ENCODE data around the gene ARAP2.

ARAP2 gene

DNA sequence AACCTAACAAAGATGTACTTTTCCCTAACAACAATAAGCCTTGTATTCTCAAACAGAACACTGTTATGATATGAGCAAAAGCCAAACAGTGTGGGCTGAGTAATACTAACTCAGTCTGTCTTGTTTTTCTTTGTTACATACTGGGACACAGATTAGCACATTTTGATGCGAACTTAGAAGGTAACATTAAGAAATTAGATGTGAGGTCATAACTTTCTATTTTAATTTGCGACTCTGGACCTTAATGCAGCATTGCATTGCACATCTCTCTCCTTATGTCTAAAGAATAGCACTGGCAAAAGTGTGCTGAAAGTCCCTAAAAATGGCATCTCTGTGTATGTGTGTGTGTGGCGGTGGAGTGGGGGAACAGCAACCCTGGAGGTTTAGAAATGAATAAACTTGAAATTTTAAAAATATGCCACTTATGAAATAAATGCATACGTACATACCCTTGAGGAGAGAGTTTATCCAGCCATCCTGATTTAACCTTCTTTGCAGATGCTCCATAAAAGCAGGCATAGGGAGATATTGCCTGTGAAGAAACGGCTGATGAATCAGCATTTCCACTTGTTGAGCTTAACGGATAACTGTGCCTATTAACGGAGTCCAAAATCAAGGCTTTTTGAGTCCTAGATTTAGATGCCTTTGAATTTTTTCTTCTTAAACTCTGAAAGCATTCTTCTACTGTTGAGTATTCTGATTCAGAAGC, 34.2 kb downstream of the ARAP2 start:
- no peak overlapping the region for H3K9ac ChIP-seq
- no peaks in the 10 kb centered on the region; the same call in 1 of the 2 replicates for H4K20me1 ChIP-seq
- no peaks in the 10 kb centered on the region for H3K9me3 ChIP-seq
- no peak overlapping the region for H3K4me3 ChIP-seq
- peaks cover 63% of the 10 kb centered on the region for H3K36me3 ChIP-seq
- H3K27me3 ChIP-seq, result no peaks in the 10 kb centered on the region
- H3K4me2 ChIP-seq, result no peak overlapping the region
- TF ChIP-seq Cebpa-rat (IDR thresholded peaks at IDR 0.05), result no peak
- H3K27ac ChIP-seq, result no peak overlapping the region
- peaks cover 13% of the 10 kb centered on the region for H3K4me1 ChIP-seq

DNA sequence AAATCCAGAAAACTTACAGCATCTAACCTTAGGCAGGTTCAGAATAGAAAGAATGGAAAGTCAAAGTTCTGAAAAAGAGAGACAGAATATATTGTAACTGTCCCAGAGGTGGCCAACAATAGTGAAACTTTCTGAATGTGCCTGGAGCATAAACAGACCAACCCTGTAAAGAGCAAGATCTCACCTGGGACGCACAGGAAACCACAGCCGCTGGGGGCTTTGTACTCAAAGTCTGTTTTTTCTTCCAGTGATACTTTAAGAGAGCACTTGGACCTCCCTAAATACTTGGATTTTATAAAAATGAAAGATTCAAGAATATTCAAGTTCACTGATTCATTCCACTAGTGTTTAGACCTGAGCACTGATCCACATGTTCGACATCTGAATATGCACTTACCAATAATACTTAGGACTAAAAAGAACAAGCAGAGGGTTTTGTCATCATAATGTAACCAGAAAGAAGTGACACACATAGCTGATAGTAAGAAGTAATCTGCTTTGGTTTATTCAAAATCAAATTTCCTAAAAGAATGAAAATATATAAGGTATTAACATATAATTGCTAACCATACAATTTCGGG, 35.3 kb downstream of the ARAP2 start:
- Histone ChIP-seq H3K4me1 (peaks cover 13% of the 10 kb centered on the region), H3K4me2 (peak overlapping the region; percentile 52), H3K9ac (no peak overlapping the region), H3K27me3 (no peaks in the 10 kb centered on the region), H3K4me3 (no peak overlapping the region), H4K20me1 (no peaks in the 10 kb centered on the region; the same call in 1 of the 2 replicates), H3K9me3 (no peaks in the 10 kb centered on the region), H3K36me3 (peaks cover 66% of the 10 kb centered on the region), H3K27ac (no peak overlapping the region)
- no peak for TF ChIP-seq Cebpa-rat (IDR thresholded peaks at IDR 0.05)

DNA sequence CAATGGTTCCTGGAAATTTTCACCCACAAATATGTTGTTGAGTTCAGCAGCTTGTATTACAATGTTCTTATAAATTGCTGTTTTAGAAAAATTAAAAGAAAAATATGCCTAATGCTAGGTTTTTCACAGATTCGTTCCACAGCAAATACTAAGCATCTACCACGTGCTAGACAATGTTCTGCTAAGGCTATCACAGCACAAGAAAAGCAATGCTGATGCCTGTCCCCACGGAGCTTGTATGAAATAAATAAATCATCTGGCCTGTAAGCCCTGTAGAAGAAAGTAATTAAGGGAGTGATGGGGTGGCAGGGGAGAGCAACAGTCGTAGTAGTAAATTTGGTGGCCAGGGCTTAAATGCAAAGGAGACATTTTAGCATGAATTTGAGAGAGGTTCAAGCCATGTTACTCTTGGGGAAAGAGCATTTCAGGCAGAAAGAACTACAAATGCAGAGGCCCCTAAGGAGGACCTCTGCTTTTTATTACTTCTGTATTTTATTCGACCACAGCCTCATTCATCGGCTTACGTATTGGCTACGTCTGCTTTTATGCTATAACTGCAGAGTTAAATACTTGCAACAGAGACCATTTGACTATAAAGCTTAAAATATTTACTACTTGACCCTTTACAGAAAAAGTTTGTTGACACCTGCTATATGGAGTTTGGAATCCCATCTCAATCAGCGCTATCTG, 36.3 kb downstream of the ARAP2 start:
- H3K27ac ChIP-seq, result no peak overlapping the region
- TF ChIP-seq Cebpa-rat (IDR thresholded peaks at IDR 0.05), result no peak
- no peak overlapping the region for H3K9ac ChIP-seq
- H3K4me2 ChIP-seq, result no peak overlapping the region
- no peaks in the 10 kb centered on the region for H3K9me3 ChIP-seq
- peaks cover 67% of the 10 kb centered on the region for H3K36me3 ChIP-seq
- H3K27me3 ChIP-seq, result no peaks in the 10 kb centered on the region
- no peaks in the 10 kb centered on the region; the same call in 1 of the 2 replicates for H4K20me1 ChIP-seq
- H3K4me3 ChIP-seq, result no peak overlapping the region
- H3K4me1 ChIP-seq, result peaks cover 13% of the 10 kb centered on the region

DNA sequence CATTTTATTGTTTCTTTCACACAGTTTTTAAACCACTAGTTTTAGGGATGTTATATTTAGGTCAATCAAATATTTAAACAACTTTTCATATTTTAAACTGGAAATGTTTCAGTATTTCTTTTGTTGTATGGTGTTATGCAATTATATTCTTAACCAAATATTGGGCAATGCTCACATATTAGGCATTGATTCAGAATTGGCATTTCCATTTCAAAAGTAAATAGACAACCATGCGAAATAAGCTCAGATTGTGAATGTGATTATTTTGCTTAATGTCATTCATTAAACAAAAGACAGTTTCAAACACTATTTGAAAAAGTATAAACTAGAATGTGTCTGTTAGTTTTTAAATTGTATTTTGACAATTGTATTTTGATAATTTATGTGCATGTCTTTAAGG, 36.9 kb downstream of the ARAP2 start:
- no peak overlapping the region for H3K4me3 ChIP-seq
- peaks cover 13% of the 10 kb centered on the region for H3K4me1 ChIP-seq

DNA sequence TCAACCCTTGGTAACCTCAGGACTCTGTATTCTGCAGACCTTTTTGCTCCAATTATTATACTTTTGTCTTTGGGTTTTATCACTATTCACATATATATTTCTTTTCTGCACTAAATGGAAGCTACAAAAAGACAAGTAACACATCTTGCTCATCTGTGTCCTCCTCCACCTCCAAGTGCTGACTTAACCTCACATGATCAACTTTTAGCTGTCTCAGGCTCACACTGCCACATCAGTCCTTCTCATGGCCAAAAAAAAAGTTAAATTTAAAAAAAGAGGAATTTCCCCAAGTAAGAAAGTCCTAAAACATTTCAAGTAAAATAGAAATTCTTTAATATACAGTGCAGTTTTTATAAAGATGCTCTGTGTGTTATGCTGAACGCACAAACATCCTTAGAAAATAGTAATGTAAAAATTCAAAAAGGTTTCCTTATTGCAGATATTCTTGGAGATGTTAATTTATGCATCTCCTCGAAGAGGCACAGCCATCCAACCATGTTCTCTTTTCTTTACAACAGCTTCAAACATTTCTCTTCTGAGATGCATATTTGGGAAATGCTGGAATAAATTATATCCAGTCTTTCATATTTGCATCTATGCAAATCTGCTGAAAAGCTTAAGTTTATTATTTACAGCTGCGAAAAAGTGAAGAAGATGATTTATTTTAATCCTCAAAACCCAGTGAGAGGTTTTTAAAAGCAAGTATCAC, 37.6 kb downstream of the ARAP2 start:
- no peaks in the 10 kb centered on the region for H3K27me3 ChIP-seq
- H3K4me1 ChIP-seq, result peaks cover 13% of the 10 kb centered on the region

More for the DNA sequence above, 36.9 kb downstream of the ARAP2 start:
- no peaks in the 10 kb centered on the region for H3K27me3 ChIP-seq
- H3K9ac ChIP-seq, result no peak overlapping the region
- H3K4me2 ChIP-seq, result no peak overlapping the region
- H3K9me3 ChIP-seq, result no peaks in the 10 kb centered on the region
- no peak for TF ChIP-seq Cebpa-rat (IDR thresholded peaks at IDR 0.05)
- H3K27ac ChIP-seq, result no peak overlapping the region
- no peaks in the 10 kb centered on the region; the same call in 1 of the 2 replicates for H4K20me1 ChIP-seq
- H3K36me3 ChIP-seq, result peaks cover 71% of the 10 kb centered on the region

DNA sequence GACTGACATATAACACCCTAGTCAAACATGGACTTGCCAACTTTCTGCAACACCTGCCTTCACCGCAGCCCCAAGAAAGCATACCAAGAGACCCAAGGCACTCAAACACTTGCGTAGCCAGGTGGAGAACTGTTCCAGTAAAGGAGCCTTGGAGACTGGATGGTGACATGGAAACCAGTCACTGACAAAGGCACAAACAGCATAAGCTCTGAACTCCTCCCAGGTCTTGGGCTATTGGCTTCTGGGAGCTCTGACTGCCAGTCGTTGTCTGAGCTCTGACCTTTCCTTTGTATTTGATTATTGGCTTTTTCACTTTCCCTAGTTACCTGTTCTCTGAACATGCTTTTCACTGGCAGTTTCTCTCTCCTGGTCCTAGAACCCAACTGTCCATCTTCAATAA, 38.3 kb downstream of the ARAP2 start:
- Histone ChIP-seq H3K4me1 (peaks cover 13% of the 10 kb centered on the region), H4K20me1 (no peaks in the 10 kb centered on the region; the same call in 1 of the 2 replicates), H3K27me3 (no peaks in the 10 kb centered on the region), H3K27ac (no peak overlapping the region), H3K4me3 (no peak overlapping the region), H3K9ac (no peak overlapping the region), H3K36me3 (peaks cover 60% of the 10 kb centered on the region), H3K4me2 (no peak overlapping the region), H3K9me3 (no peaks in the 10 kb centered on the region)
- no peak for TF ChIP-seq Cebpa-rat (IDR thresholded peaks at IDR 0.05)

More for the DNA sequence above, 37.6 kb downstream of the ARAP2 start:
- no peaks in the 10 kb centered on the region for H3K9me3 ChIP-seq
- peaks cover 65% of the 10 kb centered on the region for H3K36me3 ChIP-seq
- H3K4me3 ChIP-seq, result no peak overlapping the region
- H3K9ac ChIP-seq, result no peak overlapping the region
- H3K4me2 ChIP-seq, result no peak overlapping the region
- TF ChIP-seq Cebpa-rat (IDR thresholded peaks at IDR 0.05), result no peak
- H4K20me1 ChIP-seq, result no peaks in the 10 kb centered on the region; the same call in 1 of the 2 replicates
- no peak overlapping the region for H3K27ac ChIP-seq

DNA sequence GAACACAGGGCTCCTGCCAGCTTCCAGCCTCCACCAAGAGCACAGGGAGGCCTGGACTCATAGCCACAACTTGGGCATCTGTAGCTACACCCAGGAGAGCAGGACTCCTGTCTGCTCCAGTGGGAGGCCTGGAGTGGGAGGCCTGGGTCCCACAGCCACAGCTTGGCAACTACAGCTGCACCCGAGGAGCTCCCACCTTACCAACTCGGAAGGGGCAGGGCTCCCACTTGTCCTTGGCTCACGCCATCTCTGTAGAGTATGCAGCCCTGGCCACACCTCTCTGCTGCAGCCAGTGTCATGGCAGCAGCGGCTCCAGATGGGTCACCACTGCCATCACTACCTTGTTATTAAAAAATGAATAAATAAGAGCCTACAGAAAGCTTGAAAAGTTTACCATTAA, 45.5 kb downstream of the ARAP2 start:
- H3K9ac ChIP-seq, result no peak overlapping the region
- H3K27ac ChIP-seq, result no peak overlapping the region
- H4K20me1 ChIP-seq, result no peaks in the 10 kb centered on the region
- no peaks in the 10 kb centered on the region for H3K27me3 ChIP-seq
- peaks cover 44% of the 10 kb centered on the region for H3K36me3 ChIP-seq
- 0 out of 2 replicates have a peak, but pooled peaks cover 4% of the 10 kb centered on the region for H3K9me3 ChIP-seq
- TF ChIP-seq Cebpa-rat (IDR thresholded peaks at IDR 0.05), result no peak
- H3K4me2 ChIP-seq, result no peak overlapping the region
- peaks cover 21% of the 10 kb centered on the region for H3K4me1 ChIP-seq
- no peak overlapping the region for H3K4me3 ChIP-seq

DNA sequence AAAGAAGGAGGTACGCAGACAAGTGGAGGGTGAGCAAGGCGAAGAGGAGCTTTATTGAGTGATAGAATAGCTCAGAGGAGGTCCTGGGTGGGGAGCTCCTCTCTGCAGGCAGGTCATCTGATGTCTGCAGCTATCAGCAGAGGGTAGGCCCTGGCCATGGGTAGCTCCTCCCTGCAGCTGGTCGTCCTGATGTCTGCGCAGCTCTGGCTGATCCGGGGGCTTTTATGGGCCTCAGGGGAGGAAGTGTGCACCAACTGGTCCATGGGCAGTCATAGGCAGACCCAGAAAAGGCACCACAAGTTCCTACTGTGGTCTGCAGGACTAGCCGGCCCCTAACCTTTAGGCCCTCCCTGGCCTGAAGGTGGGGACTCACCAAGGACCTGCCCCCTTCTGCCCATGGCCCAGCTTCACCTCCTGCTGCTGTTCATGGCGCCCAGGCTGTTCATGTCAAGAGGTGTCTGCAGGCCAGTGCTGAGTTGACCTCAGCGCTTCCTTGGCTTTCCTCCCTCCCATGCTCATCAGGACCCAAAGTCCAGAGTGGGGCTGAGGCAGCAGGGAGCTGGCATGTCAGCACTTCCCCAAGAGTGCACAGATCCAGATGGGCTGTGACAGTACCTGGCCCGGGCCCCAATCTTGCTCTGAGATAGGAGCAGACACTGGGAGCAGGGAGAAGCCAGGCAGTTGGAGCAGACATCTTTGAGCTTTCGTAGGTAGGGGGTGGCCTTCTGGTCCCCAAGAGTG, 46.1 kb downstream of the ARAP2 start:
- no peaks in the 10 kb centered on the region for H4K20me1 ChIP-seq
- H3K36me3 ChIP-seq, result peaks cover 39% of the 10 kb centered on the region
- H3K4me2 ChIP-seq, result no peak overlapping the region
- TF ChIP-seq Cebpa-rat (IDR thresholded peaks at IDR 0.05), result no peak
- peaks cover 25% of the 10 kb centered on the region for H3K4me1 ChIP-seq
- no peaks in the 10 kb centered on the region for H3K27me3 ChIP-seq
- H3K9ac ChIP-seq, result no peak overlapping the region
- H3K9me3 ChIP-seq, result 0 out of 2 replicates have a peak, but pooled peaks cover 4% of the 10 kb centered on the region
- no peak overlapping the region for H3K4me3 ChIP-seq
- H3K27ac ChIP-seq, result no peak overlapping the region

DNA sequence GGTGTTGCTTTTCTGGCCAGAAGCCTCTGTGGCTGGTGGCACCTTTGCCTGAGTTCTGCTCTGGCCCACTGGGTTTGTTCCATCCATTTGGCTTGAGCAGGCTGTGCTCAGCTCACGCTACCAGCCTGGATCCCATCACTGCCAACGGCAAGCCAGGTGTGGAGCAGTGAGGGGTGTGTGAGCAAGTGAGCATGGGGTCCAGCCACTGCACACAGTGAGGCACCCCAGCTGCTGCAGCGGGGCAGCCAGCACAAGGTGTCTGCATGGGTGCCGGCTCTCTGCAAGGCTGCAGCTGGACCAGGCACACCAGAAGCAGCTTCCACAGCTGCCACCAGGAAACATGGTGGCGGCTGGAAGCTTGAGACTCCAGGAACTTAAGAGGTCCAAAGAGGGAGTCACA, 46.8 kb downstream of the ARAP2 start:
- Histone ChIP-seq H3K27me3 (no peaks in the 10 kb centered on the region), H3K9me3 (0 out of 2 replicates have a peak, but pooled peaks cover 7% of the 10 kb centered on the region), H3K4me1 (peaks cover 30% of the 10 kb centered on the region), H4K20me1 (no peaks in the 10 kb centered on the region), H3K4me3 (no peak overlapping the region), H3K9ac (no peak overlapping the region), H3K27ac (no peak overlapping the region), H3K4me2 (no peak overlapping the region), H3K36me3 (peaks cover 40% of the 10 kb centered on the region)
- TF ChIP-seq Cebpa-rat (IDR thresholded peaks at IDR 0.05), result no peak

Measured in BLaER1 (cell line).